GM23248 (cell line): ENCODE data around the gene TTLL9.

Source experiments
- EZH2 ChIP-seq: fragments of 200-600 bp; sonication (generic); IDR thresholded peaks from 2 replicates; pipeline ENCODE4 v1.6.1; 2018; ENCODE audit warnings: antibody characterized with exemption, mild to moderate bottlenecking; ENCODE audit not compliant: insufficient read depth, poor library complexity, severe bottlenecking
- EZH2phosphoT487 ChIP-seq: fragments of 200-600 bp; sonication (generic); IDR thresholded peaks from 2 replicates; pipeline ENCODE4 v1.6.1; 2018; ENCODE audit warnings: antibody characterized with exemption, moderate library complexity, mild to moderate bottlenecking, low read depth; ENCODE audit not compliant: insufficient read depth

- TF ChIP-seq EZH2 (no peak), EZH2phosphoT487 (no peak)
These were observed 45.3 kb downstream of the TTLL9 start for GRCh38 chr20:31915491-31916280.
